Stomach (tissue), 4 donors: ENCODE data around the gene SKA2.

Experiments
- POLR2AphosphoS5 ChIP-seq, 3 donors: sonication (generic); formaldehyde crosslinking; IDR thresholded peaks; one replicate each; pipeline ENCODE4 v1.6.1; 2016; ENCODE audit warnings: antibody characterized with exemption in 3 of 3
- TF ChIP-seq, protein P1 (sequence below), 7 experiments: fragments of 450-650 bp in 4 of 7; fragments of 200-600 bp in 3 of 7; sonication (generic) in 3 of 7; IDR thresholded peaks; one replicate each; pipeline ENCODE4 v1.5.1; 2016 to 2019; ENCODE audit warnings: antibody characterized with exemption in 7 of 7, control low read depth in 2 of 7, mild to moderate bottlenecking in 1 of 7

DNA sequence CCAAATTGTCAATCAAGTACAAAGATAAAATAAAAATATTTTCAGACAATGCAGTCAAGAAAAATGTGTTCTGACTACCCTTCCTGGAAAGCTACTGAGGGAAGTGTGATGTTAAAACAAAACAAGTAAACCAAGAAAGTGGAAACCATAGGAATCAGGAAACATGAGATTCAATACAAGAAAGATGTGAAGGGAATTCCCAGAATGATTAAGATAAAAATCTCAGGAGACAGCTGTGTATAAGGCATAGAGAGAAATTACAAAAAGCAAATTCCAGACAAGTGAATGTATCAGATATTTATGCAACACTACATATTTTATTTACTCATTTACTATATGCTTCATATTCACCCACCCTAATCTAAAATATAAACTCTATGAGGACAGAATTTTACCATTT lies 80.5 kb downstream of the SKA2 start:
- TF ChIP-seq, protein P1, sequence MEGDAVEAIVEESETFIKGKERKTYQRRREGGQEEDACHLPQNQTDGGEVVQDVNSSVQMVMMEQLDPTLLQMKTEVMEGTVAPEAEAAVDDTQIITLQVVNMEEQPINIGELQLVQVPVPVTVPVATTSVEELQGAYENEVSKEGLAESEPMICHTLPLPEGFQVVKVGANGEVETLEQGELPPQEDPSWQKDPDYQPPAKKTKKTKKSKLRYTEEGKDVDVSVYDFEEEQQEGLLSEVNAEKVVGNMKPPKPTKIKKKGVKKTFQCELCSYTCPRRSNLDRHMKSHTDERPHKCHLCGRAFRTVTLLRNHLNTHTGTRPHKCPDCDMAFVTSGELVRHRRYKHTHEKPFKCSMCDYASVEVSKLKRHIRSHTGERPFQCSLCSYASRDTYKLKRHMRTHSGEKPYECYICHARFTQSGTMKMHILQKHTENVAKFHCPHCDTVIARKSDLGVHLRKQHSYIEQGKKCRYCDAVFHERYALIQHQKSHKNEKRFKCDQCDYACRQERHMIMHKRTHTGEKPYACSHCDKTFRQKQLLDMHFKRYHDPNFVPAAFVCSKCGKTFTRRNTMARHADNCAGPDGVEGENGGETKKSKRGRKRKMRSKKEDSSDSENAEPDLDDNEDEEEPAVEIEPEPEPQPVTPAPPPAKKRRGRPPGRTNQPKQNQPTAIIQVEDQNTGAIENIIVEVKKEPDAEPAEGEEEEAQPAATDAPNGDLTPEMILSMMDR (IDR thresholded peaks at IDR 0.05): no peak
- TF ChIP-seq POLR2AphosphoS5 (IDR thresholded peaks at IDR 0.05): no peak
